NCI-H1092 treated with DMSO at 0.1 percent for 48 hours (cell line): ENCODE measurements around the gene NRIP1.
"Not testable (repeated sequence)": the region's sequence is repeated elsewhere in the genome, so short reads cannot be mapped to it uniquely, and the experiment has no call there.

ENCODE experiments used
- DNase-seq: peaks from one replicate; lab custom pipeline; 2025; lab: John Stamatoyannopoulos, UW

The NRIP1 gene

DNA sequence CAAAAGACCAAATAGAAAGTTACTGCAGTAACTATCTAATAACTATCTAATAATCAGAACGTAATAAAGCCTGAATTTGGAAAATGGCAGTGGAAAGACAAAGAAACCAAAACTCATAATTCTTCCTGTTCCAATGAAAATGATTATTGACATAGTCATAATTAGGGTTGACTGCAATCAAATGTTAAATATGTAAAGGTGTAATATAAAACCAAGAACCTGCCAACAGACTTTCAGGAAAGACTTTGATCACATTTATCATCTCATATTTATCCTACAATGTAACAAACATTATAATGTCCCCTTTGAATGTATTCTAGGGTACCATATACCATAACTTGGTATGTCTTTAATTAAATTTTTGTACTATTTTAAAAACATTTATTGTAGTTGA, 26.9 kb downstream of the NRIP1 start:
- DNase-seq, result no peak

DNA sequence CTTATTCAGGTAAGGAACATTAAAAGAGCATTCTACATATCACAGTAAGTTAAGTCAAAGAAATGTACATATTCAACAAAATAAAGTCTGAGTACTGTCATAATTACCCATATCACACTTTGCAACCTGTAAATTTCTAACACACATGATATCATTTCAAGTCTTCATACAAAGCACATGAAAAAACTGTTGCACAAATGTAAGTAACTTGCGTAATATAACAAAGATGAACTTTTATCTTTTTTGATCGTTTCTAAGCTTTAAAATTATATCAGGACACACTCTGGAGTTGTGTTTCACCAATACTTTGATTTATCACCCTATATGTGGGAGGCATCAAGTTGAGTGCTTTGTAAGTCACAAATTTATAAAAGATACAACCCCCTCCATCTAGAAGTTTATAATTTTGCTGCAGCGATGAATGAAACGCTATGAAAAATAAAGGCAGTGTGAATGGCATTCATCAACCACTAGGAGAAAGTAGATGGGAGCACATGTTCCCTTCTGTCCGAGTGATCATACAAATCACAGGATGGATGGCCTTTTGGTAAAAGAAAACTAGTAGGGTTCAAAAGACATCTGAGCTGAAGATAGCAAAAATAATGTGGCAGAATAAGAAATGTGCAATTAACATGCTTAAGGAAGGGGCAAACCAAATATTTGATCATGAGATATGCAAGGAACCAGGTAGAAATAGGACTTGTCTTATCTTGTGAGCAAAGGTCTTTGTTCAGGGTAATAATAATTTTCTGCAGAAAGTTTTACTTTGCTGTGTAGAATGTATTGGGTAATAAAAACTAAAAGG, 27.5 kb downstream of the NRIP1 start:
- no peak for DNase-seq

DNA sequence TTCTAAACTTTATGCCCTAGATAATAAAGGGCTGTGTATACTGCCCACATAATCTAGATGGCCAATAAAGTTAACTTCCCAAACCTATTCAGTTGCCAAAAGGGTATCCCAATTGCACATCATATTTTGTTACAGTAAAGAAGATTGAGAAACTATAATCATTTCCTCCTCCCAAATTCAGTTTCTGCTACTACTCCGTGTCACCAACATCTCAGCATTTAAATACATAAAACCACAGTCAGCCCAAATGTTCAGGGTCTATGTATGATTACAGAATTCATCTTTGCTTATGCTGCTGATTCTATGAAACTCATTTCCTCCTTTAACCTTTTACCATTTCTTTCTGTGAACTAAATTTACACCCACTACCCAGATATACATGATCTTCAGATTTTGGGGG, 28.6 kb downstream of the NRIP1 start:
- DNase-seq, result no peak

DNA sequence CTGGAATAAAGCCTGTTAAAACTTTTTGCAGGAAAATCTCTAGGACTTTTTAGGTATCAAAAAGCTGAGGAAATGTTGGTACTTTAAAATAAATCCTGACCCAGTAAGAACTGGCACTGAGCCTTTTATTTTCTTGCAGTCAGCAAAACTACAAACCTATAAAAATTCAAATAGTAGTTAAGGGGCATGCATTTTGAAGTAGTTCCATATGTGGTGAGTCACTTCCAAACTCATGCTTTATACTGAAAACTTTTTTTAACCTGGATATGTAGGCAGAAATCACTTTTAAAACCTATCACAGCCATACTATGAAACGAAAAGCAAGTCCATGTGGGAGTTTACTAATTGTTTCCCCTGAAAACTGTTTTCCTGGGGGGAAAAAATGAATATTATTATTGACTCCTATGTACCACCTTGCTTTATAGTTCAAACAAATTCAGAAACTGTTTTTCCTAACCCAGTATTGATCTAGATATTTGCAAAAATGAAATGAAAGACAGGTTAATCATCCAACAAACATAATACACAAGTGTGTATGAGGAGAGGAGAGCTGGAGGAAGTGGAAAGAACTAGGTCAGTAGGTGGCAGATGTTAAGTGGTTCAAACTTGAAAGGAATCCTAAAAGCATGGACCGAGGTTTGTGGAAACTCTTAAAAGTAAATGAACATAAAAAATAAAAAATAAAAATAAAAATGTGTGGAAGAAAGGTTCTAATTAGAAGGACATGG, 30.5 kb downstream of the NRIP1 start:
- DNase-seq, result no peak

DNA sequence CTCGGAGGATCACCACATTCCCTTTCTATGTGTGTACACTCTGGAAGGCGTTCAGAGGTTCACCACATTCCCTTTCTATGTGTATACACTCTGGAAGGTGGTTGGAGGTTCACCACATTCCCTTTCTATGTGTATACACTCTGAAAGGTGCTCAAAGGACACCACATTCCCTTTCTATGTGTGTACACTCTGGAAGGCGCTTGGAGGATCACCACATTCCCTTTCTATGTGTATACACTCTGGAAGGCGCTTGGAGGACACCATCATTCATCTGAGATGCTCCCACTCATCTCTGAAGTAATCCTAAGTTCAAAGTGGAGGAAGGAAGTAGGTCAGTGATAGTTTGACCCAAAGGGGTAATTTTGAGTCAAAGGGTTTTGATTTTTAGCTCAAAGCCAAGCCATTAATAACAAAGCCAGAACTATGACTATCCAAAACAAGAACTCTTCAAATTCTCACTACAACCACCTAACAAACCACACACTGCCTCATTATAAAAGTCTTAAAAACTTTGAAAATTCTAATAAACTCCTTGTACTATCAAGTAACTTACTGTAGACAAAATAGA, 32.9 kb downstream of the NRIP1 start:
- no peak for DNase-seq

DNA sequence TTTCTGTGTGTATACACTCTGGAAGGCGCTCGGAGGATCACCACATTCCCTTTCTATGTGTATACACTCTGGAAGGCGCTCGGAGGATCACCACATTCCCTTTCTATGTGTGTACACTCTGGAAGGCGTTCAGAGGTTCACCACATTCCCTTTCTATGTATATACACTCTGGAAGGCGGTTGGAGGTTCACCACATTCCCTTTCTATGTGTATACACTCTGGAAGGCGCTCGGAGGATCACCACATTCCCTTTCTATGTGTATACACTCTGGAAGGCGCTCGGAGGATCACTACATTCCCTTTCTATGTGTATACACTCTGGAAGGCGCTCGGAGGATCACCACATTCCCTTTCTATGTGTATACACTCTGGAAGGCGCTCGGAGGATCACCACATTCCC, 33.4 kb downstream of the NRIP1 start:
- DNase-seq, result not testable (repeated sequence)

DNA sequence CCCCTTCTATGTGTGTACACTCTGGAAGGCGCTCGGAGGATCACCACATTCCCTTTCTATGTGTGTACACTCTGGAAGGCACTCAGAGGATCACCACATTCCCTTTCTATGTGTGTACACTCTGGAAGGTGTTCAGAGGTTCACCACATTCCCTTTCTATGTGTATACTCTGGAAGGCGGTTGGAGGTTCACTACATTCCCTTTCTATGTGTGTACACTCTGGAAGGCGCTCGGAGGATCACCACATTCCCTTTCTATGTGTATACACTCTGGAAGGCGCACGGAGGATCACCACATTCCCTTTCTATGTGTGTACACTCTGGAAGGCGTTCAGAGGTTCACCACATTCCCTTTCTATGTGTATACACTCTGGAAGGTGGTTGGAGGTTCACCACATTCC, 33.9 kb downstream of the NRIP1 start:
- not testable (repeated sequence) for DNase-seq

DNA sequence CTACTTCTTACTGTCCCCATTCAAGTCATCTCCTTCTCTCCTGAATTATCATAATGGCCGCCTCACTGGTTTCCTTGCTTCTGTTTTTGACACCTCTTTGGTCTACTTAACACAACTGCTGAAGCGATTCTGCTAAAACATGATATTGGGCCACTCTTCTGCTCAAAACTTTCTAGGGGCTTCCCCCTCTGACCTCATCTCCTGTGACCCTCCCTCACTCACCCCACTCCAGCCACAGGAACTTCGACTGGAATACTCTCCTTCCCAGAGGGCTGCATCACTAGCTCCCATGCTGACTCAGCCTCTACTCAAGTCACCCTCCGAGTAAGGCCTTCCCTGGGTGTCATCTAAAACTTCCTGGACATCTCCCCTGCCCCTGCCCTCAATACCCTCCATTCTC, 35.7 kb downstream of the NRIP1 start:
- DNase-seq, result no peak

DNA sequence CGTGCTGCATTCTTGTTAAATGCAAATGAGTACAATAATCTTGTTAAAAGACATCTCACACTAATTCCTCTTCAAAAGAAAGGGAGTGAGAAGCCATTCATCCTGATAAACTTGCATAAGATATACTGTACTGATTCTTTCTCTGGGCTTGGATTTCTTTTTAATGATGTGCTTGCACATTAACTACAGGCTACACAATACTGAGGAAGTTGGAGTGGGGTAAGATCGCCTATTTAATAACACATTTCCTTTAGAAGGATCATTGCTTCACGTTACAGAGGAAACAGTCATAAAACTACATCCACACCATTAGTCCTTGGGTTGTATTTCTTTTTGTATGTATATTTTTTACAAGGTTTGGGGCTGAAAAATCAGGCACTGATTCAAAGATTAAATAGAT, 36.6 kb downstream of the NRIP1 start:
- DNase-seq, result no peak

DNA sequence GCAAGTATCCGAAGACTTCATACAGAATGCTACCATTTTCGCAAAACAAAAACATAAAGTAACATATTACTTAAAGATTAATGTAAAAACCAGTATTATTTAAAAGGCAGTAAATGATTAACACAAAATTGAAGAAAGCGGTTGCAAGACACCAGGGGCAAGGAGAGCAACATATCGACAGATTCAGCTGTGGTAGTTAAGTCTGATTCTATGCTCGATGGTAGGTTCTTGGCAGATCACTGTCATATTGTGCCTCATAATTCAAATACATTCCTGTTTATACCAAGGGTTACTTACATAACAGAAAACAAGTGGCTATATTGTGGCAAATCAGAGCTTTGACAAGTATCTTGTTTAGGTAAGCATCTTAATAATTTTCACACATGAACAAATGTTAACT, 37.7 kb downstream of the NRIP1 start:
- no peak for DNase-seq

DNA sequence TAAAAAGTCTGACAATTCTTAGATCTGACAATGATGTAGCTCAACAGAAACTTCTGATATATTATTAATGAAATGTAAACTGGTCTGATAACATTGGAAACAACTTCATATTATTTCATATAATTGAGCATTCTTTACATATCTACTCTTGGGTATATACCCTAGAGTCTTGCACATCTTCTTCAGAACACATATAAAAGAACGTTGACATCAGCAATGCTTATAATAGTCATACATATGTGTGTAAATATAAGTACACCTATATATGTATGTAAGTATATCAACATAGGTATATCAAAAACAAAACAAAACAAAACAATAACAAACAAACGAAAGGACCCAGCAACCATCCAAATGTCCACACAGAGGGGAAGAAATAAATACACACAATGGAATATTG, 38.4 kb downstream of the NRIP1 start:
- no peak for DNase-seq

DNA sequence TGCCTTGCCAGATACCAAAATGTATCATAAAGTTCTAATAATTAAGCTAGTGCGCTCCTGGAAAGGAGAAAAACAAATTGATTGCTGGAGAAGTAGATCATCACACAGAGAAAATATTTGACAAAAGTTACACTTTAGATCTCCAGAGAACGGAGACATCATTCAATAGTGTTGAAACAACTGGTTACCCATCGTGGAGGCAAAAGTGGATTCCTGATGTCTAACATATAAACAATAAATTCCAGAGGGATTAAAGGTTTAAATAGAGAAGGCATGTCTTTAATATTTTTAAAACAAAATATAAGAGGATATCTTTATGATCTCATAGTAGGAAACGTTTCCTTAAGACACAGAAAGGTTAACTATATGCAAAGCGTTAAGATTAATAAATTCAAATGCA, 41.0 kb downstream of the NRIP1 start:
- no peak for DNase-seq

DNA sequence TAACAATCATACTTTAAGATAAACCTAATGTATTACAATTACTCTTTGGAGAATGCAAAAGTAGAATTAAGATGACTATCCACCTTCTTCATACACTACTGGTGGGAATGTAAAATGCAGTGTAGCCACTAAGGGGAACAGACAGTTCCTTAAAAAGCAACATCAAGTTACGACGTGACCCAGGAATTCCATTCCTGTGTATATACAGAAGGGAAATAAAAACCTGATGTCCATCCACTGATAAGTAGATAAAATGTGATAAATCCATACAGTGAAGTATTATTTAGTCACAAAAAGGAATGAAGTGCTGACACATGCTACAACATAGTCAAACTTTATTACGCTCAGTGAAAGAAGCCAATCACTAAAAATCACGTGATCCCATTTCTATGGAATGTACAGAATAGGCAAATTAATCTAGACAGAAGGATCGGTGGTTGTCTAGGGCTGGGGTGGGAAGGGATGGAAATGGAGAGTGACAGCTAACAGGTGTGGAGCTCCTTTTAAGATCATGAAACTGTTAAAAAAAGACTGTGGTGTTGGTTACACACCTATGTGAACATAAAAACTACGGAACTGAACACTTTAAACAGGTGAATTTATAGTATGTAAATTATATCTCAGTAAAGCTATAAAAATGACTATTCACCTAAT, 42.1 kb downstream of the NRIP1 start:
- DNase-seq, result no peak

DNA sequence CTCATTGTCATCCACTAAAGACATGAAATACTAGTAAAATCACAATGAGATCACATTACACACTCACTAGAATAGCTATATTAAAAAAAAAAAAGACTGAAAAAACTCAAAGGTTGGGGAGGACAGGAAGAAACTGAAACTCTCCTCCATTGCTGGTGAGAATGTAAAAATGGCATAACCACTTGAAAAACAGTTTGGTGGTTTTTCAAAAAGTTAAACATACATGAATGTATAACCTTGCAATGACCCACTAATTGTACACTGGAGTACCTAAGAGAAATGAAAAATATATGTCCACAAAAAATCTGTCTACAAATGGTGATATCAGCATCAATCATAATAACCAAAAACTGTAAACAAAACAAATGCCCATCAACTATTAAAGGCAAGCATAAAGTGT, 44.0 kb downstream of the NRIP1 start:
- DNase-seq, result no peak

DNA sequence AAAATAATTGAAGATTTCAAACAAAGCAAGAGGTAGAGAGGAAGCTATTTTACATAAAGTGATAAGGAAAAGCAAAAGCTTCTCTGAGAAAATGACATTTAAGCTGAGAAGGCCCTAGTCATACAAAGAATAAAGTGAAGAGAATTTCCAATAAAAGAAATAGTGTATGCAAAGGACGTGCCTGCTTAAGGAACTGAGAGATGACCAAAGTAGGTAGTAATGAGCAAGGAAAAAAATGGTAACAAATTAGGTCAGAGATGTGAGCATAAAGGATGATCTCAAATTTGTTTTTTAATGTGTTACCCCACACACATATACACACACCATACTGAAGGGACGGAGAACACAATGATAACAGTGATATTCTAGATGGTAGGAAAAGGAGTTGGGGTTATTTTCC, 46.4 kb downstream of the NRIP1 start:
- DNase-seq, result no peak

DNA sequence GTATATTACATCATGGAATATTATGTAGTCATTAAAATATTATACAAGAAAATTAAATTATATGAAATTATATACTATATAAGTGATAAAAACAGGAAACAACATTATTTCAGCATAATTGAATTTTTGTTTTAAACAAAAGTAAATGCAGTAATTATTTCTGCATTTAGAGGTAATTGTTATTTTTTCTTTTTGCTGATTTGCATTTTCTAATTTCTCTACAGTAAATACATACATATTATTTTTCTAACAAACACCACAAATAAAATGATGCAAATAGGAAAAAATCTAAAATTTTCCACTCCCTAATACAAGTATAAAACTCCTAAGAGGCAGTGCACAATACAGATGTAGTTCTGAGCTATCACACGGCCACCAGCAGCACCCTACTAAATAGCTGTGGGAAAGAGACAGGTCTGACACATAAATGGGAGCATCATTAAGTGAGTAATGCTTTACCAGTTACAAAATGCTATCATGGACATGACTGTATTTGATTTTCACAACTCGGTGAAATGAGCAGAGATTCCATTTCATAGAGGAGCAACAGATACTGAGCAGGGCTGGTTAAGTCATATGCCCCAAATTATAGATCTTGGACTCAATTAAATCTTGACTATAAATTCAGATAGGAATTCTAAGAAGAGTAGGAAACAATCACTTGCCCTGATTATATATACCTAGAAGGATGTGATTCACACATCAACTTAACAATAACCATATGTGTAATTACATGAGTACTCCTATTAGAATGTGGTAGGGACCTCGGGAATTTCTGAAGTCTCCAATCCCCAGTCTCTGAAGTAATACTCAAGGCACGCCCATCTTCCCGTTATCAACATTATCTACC, 49.0 kb downstream of the NRIP1 start:
- DNase-seq, result no peak

DNA sequence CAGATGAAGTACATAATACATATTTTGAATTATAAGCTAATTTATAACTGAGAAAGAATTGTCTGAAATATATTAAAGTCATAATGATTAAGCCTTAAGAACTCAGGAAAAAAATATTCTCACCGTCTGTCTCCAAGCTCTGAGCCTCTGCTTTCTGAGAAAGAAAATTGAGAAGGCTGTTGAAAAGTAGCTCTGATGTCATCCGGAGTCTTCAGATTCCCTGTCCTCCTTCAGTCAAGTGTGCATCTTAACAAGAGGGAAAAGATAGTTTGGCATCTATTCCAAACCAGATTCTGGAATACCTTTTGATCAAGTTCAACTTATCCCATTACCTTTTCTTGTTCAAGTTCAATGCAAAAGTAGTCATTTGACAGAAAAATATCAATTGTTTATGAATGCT, 50.6 kb downstream of the NRIP1 start:
- DNase-seq, result no peak

DNA sequence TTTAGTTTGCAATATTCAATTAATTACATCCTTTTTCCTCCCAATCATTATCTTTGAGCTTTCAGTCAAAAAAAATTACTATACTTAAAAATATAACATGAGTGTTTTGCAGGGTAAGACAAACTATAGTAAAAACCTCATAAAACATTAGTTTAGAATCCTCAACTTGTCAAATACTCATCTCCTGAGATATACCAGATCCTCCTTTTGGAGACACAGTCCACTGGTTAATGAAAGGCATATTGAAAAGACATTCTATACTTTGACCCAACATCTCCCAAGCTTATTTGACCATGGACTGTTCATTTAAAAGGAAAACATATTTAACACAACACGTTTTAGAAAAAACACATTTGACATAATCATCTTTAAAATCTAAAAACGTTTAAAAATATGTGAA, 52.8 kb downstream of the NRIP1 start:
- DNase-seq, result no peak

DNA sequence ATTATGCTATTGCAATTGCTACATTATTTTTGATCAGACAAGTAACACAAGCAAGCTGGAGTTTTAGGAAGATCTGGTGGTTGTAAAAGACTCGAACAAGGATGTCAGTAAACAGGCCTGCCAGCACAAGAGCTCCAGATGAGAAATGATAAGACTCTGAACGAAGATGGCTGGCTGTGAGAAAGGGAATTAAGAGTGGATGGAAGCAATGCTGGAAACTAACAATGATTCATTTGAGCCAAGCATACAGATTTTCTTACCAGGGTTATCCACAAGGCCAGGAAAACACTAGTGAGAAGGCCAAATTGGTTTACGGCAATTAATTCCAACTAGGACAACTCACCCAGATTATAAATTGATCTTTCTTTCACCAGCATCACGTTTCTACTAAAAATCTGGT, 54.2 kb downstream of the NRIP1 start:
- DNase-seq, result no peak

DNA sequence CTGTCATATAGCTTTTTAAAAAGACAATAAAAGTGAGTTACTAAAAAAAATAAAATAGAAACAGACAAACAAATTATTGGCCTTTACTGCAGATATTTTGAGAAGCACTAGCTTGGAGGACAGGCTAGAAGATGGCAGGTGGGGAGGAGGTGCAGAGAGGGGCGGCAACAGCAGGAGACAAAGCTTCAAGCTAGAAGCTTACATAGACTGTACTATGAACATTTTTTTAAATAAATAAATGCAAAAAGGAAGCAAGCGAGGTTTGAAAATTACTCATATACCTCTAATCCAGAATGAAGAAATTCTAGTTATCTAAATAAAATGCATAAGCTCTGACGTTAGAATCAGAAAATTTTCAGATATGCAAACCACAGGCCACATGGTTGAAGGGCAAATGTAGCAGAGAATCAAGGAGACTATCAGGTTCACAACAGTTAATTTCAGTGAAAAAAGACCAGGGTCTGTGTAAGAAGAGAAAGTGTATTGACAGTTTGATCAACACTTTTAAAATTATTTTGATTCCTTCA, 54.9 kb downstream of the NRIP1 start:
- DNase-seq, result no peak

DNA sequence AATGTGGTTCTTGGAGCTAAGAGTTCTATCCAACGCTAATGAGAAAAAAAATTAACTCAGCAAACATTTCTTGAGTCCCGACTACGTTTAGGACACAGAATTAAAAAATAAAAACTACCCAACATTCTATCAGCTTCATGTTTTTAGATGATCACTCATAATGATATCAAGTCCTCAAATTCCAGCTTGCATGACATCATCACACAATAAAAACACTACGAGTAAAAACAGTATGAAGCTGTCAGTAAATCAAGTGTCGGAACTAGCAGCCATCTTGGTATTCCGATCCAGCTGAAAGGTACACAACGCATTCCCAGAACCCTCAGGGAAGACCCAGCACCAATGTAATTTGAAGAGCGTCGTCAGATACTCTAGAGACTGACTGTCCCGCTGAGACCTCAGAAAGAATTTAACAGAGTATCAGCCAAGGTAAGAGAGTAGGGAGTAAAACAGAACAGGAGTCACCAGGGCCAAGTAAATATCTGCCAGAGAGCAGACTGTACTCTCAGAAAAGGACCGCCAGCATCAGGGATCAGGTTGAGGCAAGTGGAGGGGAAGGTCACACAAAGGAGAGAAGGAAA, 57.0 kb downstream of the NRIP1 start:
- DNase-seq, result no peak
